ENCODE results near the gene KRTAP10-9. TPM values are rescaled to one million over a fixed set of nuclear protein-coding genes. Genes with fewer than 3 reads are reported as not detected.
A peak's percentile ranks its signal among the peaks of the same experiment; 100 is the strongest.
"Not testable (repeated sequence)": the region's sequence is repeated elsewhere in the genome, so short reads cannot be mapped to it uniquely, and the experiment has no call there.

KRTAP10-9 gene, protein sequence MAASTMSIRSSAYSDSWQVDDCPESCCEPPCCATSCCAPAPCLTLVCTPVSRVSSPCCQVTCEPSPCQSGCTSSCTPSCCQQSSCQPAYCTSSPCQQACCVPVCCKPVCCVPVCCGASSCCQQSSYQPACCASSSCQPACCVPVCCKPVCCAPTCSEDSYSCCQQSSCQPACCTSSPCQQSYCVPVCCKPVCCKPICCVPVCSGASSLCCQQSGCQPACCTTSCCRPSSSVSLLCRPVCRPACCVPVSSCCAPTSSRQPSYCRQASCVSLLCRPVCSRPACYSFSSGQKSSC
- total RNA-seq = not detected

DNA sequence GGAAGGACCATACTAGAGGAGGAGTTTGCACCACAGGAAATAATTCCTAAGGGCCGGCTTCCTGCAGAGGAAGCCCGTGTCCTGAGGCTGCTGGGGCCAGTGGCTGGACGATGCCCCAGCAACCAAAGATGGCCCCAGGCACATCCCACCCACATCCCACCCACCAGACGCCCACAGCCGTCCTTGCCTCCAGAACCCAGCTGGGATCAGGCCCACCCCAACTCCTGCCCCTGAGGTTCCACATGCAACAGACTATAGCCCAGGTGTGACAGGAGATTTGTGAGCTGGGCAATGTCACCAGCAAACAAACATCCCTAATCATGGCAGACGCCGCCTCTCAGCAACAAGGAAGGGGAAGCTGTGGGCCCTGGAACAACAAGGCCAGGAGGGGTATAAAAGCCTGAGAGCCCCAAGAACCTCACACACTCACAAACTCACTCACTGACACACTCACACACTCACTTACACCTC is at the start of gene KRTAP10-9:
Gene KRTAP10-9, plus strand, starts transcription at position 421 of the 471 bp plus-strand sequence. CDS start 79 bp downstream, outside the sequence.
- CTCF ChIA-PET = no interaction called here

DNA sequence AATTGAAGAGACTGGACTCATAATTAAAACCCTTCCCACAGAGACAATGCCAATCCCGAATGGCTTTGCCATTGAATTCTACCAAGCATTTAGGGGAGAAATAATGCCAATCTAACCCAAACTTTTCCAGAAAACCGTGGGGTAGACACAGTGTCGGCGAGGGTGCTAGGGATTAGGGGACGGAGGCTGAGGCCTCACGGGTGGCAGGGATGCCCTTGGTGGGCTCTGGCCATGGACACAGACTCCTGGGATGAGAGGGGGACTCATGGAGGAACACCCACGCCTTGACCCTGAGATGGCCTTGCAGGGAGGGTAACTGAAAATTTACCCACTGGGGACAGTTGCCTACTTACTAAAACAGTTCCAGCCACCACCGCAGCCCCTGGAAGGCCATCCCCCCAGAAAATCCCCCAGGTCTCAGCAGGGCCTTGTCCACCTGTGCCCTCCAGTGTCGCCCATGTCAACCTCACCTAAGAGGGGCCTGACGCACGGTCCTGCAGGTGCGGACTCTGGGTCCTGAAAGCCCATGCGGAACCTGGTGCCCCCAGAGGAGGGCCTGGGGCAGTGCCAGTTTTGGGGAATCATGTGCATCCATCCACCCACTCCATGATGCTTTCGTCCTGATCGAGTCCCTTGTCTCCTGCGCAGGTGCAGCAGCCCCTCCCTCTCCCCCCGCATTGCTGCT is 48.4 kb upstream of the KRTAP10-9 start:
- DNase-seq = peak; percentile 33
- Mint-ChIP-seq H3K27ac (no peak overlapping the region), H3K27me3 (peaks cover 3% of the 10 kb centered on the region), H3K9me3 (ENCODE audit: low read depth) (peaks cover 34% of the 10 kb centered on the region), H3K36me3 (peaks cover 15% of the 10 kb centered on the region), H3K4me1 (peaks cover 4% of the 10 kb centered on the region), H3K4me3 (no peak overlapping the region)
- CTCF ChIA-PET = no interaction called here
- ATAC-seq = no peak

More for the DNA sequence above, at the start of gene KRTAP10-9:
- Mint-ChIP-seq H3K36me3 (peaks cover 26% of the 10 kb centered on the region), H3K9me3 (ENCODE audit: low read depth) (peaks cover 38% of the 10 kb centered on the region), H3K4me3 (no peak within 1 kb of the TSS), H3K27ac (no peak within 1 kb of the TSS), H3K4me1 (peaks cover 15% of the 10 kb centered on the region), H3K27me3 (peaks cover 8% of the 10 kb centered on the region)
- ATAC-seq (no peak), DNase-seq (no peak)

DNA sequence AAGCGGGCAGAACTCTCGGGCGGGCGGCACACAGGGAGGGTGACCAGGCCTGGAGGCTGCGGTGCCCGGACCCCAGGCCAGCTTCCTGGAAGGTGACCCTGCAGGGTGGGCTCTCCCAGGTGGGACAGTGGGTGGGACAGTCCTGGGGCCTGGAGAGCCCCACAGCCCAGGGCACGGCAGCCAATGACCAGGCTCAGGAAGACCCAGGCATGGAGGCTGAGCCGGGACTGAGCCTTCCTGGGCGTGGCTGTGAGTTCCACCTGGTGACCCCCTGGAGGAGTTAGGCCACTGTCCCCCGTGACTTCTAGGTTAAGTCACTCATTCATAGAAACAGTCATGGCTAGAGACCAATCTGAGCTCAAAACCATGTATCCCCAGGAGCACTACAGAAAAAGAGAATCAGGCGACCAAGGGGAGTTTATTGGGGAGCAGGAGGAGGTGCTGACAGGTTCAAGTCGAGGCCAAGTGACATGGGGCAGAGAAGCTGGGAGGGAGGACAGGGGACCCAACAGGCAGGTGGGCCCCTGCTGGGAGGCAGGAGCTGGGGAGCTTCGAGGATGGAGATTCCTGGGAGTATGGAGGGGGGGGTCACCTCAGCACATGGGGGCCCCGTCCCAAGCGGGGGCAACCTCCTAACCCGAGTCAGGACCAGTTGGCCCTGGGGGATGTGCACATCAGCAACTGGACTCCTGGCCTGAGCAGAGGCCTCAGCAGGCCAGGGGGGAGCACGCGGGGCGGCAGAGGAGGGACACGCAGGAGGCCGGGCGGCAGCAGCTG is 47.6 kb upstream of the KRTAP10-9 start:
- H3K4me1 Mint-ChIP-seq = peaks cover 11% of the 10 kb centered on the region
- H3K9me3 Mint-ChIP-seq (ENCODE audit: low read depth) = peaks cover 34% of the 10 kb centered on the region
- H3K4me3 Mint-ChIP-seq = no peak overlapping the region
- H3K27me3 Mint-ChIP-seq = peaks cover 5% of the 10 kb centered on the region
- DNase-seq = peak; percentile 11
- CTCF ChIA-PET = interaction anchor here (1.8 kb wide), 1 partner anchor 214 kb away, joined by 4 read pairs; no protein-coding TSS in a partner anchor
- peaks cover 15% of the 10 kb centered on the region for H3K36me3 Mint-ChIP-seq
- no peak for ATAC-seq
- no peak overlapping the region for H3K27ac Mint-ChIP-seq

DNA sequence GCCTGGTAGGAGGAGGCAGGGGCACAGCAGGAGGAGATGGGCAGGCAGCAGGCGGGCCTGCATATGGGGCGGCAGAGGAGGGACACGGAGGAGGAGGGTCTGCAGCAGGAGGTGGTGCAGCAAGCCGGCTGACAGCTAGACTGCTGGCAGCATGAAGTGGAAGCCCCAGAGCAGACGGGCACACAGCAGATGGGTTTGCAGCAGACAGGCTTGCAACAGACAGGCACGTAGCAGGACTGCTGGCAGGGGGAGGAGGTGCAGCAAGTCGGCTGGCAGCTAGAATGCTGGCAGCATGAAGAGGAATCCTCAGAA is 47.1 kb upstream of the KRTAP10-9 start:
- peaks cover 34% of the 10 kb centered on the region for H3K9me3 Mint-ChIP-seq (ENCODE audit: low read depth)
- H3K36me3 Mint-ChIP-seq = peaks cover 15% of the 10 kb centered on the region
- no peak overlapping the region for H3K4me3 Mint-ChIP-seq
- DNase-seq = no peak
- H3K27me3 Mint-ChIP-seq = peaks cover 7% of the 10 kb centered on the region
- no peak overlapping the region for H3K27ac Mint-ChIP-seq
- no peak for ATAC-seq
- peaks cover 14% of the 10 kb centered on the region for H3K4me1 Mint-ChIP-seq
- CTCF ChIA-PET = interaction anchor here (1.8 kb wide), 1 partner anchor 214 kb away, joined by 4 read pairs; no protein-coding TSS in a partner anchor

DNA sequence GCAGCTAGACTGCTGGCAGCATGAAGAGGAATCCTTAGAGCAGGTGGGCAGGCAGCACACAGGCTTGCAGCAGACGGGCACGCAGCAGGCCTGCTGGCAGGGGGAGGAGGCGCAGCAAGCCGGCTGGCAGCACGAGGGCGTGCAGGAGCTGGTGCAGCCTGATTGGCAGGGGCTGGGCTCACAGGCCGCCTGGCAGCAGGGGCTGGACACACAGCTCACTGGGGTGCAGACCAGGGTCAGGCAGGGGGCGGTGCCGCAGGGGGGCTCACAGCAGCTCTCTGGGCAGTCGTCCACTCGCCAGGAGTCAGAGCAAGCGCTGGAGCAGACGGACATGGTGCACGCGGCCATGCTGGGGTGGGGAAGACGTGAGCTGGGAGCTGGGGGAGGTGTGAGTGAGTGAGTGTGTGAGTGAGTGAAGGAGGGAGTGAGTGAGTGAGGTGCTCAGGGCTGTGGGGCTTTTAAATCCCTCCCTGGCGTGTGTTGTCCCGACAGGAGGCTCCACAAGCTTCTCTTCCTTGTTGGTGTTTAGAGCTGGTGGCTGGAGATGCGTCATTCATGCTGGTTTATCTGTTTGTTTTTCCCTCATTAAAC is 46.6 kb upstream of the KRTAP10-9 start, which contains the start of gene KRTAP10-5:
Gene KRTAP10-5, minus strand, starts transcription at position 374 of the 591 bp plus-strand sequence. Its CDS starts 26 bp downstream, at position 348.
- DNase-seq, H3K4me3 Mint-ChIP-seq, ATAC-seq, H3K27me3 Mint-ChIP-seq, H3K27ac Mint-ChIP-seq: not testable (repeated sequence)
- Mint-ChIP-seq H3K4me1 (peaks cover 14% of the 10 kb centered on the region), H3K36me3 (peaks cover 15% of the 10 kb centered on the region), H3K9me3 (ENCODE audit: low read depth) (peaks cover 34% of the 10 kb centered on the region)
- CTCF ChIA-PET = interaction anchor here (1.8 kb wide), 1 partner anchor 213 kb away, joined by 4 read pairs; no protein-coding TSS in a partner anchor

DNA sequence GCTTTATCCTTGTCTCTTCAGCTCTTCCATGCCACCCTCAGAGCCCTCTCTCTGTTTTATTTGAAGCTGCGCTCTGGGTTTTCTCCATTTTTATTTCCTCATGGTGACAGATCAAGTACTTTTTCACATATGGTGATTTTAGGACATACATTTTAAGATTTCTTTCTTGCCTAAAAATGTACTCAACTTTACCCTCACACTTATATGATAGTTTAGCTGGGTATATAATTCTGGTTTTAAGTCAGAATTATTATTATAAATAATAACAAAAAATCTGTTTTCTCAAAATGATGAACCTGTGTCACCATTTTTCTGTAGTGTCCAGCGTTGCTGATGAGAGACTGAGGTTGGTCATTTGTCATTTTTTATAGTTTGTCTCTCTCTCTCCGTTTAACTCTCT is 45.7 kb upstream of the KRTAP10-9 start:
- CTCF ChIA-PET = interaction anchor here (1.1 to 1.8 kb wide), 2 partner anchors 70 to 213 kb away, joined by 3 to 4 read pairs; no protein-coding TSS in a partner anchor
- ATAC-seq = no peak
- peaks cover 16% of the 10 kb centered on the region for H3K27me3 Mint-ChIP-seq
- no peak overlapping the region for H3K4me3 Mint-ChIP-seq
- no peak overlapping the region for H3K27ac Mint-ChIP-seq
- DNase-seq = no peak
- peaks cover 14% of the 10 kb centered on the region for H3K4me1 Mint-ChIP-seq
- peaks cover 15% of the 10 kb centered on the region for H3K36me3 Mint-ChIP-seq
- peaks cover 32% of the 10 kb centered on the region for H3K9me3 Mint-ChIP-seq (ENCODE audit: low read depth)

DNA sequence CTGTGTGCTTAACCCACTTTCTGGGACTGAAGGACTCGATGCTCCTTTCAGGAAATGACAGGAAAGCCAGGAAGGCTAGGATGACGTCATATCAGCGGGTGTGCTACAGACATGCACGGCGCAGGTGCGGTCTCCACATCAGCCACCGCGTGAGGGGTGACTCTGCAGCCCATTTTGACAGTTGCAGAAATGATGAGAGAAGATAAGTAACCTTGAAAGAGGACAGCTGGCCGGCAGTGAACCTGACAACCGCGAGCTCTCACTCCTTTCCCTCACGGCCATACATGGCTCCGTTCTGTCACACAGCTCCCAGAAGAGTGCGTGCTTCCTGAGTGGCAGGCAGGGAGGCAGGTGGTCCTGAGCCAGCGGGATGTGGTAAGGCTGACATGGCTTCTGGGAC is 44.8 kb upstream of the KRTAP10-9 start:
- no peak for ATAC-seq
- CTCF ChIA-PET = no interaction called here
- Mint-ChIP-seq H3K27me3 (peaks cover 25% of the 10 kb centered on the region), H3K9me3 (ENCODE audit: low read depth) (peaks cover 32% of the 10 kb centered on the region), H3K4me1 (peaks cover 14% of the 10 kb centered on the region), H3K27ac (no peak overlapping the region), H3K36me3 (peaks cover 15% of the 10 kb centered on the region), H3K4me3 (no peak overlapping the region)
- no peak for DNase-seq

DNA sequence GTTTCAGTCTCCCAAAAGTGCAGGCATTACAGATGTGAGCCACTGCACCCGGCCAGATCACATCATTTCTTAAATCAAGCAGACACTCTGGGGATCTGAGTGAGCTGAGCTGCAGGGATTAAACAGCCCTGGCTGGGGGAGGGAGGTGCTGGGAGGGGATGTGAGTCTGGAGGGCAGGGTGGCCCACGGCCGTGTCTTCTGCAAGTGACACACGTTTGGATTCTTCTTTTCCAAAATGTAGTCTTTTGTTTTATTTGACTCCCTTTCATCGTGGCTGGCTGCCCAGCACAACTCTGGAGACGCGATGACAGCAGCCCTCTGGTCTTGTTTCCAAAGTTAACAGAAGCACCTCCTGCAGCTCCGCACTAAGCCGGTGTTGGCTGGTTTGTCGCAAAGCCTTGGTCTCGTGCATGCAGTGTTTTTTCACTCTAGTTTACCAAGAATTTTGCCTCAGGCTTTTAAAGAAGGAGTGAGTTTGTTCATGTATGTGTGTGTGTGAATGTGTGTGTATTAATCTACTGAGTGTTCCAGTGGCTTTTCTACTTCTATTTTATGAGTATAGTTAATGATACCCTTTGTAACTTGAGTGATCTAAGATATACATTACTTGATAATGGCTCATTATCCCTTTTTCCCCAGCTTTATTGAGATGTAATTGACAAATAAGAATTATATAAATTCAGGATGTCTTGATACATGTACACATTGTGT is 43.6 kb upstream of the KRTAP10-9 start:
- ATAC-seq (no peak), DNase-seq (no peak)
- H3K27me3 Mint-ChIP-seq = peaks cover 34% of the 10 kb centered on the region
- H3K27ac Mint-ChIP-seq = no peak overlapping the region
- H3K36me3 Mint-ChIP-seq = peaks cover 9% of the 10 kb centered on the region
- H3K9me3 Mint-ChIP-seq (ENCODE audit: low read depth) = peaks cover 22% of the 10 kb centered on the region
- H3K4me1 Mint-ChIP-seq = peaks cover 14% of the 10 kb centered on the region
- CTCF ChIA-PET = interaction anchor here (0.9 to 1.1 kb wide), 2 partner anchors 73 to 210 kb away, joined by 4 read pairs; no protein-coding TSS in a partner anchor
- H3K4me3 Mint-ChIP-seq = no peak overlapping the region

DNA sequence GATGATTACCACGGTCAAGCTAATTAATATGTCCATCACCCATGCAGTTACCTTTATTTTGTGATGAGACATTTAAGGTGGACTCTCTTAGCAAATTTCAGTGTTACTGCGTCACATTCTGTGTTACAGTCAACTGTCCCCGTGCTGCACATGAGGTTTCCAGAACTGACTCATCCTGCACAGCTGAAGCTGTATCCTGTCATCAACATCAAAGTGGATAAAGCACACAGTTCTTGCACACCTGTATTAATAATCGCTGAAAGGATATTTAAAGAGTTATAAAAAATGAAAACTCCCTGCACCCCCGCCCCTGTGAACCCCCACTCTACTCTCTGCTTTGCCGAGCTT is 43.1 kb upstream of the KRTAP10-9 start:
- ATAC-seq = peak; percentile 83
- H3K27ac Mint-ChIP-seq = no peak overlapping the region
- peaks cover 14% of the 10 kb centered on the region for H3K4me1 Mint-ChIP-seq
- H3K4me3 Mint-ChIP-seq = no peak overlapping the region
- peak; percentile 72 for DNase-seq
- peaks cover 21% of the 10 kb centered on the region for H3K9me3 Mint-ChIP-seq (ENCODE audit: low read depth)
- H3K36me3 Mint-ChIP-seq = peaks cover 9% of the 10 kb centered on the region
- CTCF ChIA-PET = interaction anchor here (0.9 to 1.1 kb wide), 2 partner anchors 73 to 210 kb away, joined by 4 read pairs; no protein-coding TSS in a partner anchor
- peaks cover 35% of the 10 kb centered on the region for H3K27me3 Mint-ChIP-seq

DNA sequence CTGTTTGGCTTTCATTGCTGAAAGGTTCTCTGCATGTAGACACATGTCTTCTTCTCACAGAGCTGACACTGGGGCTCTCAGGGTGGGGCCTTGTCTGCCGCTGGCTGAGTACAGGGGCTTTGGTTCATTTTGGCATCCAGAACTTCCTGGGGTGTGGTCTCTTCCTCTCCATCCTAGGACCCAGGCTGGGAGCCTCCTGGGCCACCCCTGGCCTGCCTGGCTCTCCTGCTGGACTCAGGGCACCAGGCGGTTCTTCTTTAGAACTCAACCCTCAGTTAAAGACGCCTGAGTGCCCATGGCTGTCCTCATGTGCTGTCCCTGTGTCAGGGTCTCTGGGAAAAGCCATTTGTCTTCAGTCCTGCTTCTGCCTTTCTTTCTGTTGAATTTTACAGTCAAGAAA is 41.0 kb upstream of the KRTAP10-9 start:
- Mint-ChIP-seq H3K27ac (no peak overlapping the region), H3K36me3 (peaks cover 5% of the 10 kb centered on the region), H3K9me3 (ENCODE audit: low read depth) (peaks cover 13% of the 10 kb centered on the region), H3K4me1 (peaks cover 14% of the 10 kb centered on the region), H3K4me3 (no peak overlapping the region), H3K27me3 (peaks cover 35% of the 10 kb centered on the region)
- DNase-seq (no peak), ATAC-seq (no peak)
- CTCF ChIA-PET = no interaction called here

DNA sequence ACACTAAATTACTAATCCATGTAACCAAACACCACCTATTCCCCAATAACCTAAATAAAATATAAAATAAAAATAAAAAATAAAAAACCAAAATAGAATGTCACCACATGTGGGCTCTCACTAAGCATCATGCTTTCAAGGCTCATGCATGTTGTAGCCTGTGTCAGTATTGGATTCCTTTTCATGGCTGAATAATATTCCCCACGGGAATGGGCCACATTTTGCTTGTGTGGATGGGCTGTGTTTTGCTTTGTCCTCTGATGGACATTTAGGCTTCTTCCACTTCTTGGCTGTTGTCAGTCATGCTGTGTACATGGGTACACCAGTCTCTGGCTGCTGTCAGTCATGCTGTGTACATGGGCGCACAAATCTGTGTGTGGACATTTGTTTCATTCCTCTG is 37.8 kb upstream of the KRTAP10-9 start:
- Mint-ChIP-seq H3K27ac (no peak overlapping the region), H3K27me3 (peaks cover 33% of the 10 kb centered on the region), H3K9me3 (ENCODE audit: low read depth) (peaks cover 3% of the 10 kb centered on the region), H3K4me1 (peaks cover 5% of the 10 kb centered on the region), H3K4me3 (no peak overlapping the region), H3K36me3 (no peaks in the 10 kb centered on the region)
- ATAC-seq (no peak), DNase-seq (peak; percentile 18)
- CTCF ChIA-PET = no interaction called here

DNA sequence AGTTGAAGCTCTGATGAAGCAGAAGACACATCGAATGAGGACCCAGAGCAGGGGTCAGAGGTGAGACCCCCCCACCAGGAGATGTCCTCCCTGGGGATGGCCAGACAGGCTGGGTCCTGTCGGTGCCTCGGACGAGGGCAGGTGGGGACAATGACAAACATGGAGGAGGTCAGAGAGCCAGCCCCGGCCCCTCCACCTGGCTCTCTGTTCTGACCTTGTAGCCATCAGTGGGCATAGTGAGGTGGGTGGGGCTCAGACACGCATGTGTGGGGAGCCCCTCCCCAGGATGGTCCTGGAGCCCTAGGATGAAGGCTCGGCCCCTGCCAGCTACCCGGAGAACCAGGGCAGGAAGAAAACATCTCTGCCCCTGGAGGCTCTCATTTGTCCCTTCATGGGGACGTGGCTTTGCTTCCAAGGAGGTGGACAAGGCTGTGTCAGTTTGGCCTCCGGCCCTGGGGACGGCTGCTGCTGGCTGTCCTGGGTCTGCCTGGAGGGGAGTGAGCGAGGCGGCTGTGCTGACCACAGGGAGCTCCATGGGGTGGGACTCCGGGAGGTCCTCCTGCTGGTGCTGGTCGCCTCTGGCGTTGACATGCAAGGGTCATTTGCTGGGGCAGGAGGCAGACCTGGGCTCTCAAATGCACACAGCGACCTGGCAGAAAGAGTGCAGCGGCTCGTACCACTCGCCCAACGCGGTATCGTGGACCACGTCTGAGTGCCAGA is 37.1 kb upstream of the KRTAP10-9 start:
- CTCF ChIA-PET = no interaction called here
- peaks cover 3% of the 10 kb centered on the region for H3K9me3 Mint-ChIP-seq (ENCODE audit: low read depth)
- ATAC-seq (no peak), DNase-seq (no peak)
- no peak overlapping the region for H3K27ac Mint-ChIP-seq
- no peaks in the 10 kb centered on the region for H3K4me1 Mint-ChIP-seq
- H3K4me3 Mint-ChIP-seq = no peak overlapping the region
- H3K36me3 Mint-ChIP-seq = no peaks in the 10 kb centered on the region
- H3K27me3 Mint-ChIP-seq = peaks cover 29% of the 10 kb centered on the region
